Astrocyte of the hippocampus (primary cell): ENCODE data around the gene ACO2.
"Not testable (repeated sequence)": the region's sequence is repeated elsewhere in the genome, so short reads cannot be mapped to it uniquely, and the experiment has no call there.

Source experiments
- DNase-seq: peaks from one replicate; pipeline ENCODE4 v3.0.0; 2011; ENCODE audit warnings: low read depth, low spot score

Gene ACO2

DNA sequence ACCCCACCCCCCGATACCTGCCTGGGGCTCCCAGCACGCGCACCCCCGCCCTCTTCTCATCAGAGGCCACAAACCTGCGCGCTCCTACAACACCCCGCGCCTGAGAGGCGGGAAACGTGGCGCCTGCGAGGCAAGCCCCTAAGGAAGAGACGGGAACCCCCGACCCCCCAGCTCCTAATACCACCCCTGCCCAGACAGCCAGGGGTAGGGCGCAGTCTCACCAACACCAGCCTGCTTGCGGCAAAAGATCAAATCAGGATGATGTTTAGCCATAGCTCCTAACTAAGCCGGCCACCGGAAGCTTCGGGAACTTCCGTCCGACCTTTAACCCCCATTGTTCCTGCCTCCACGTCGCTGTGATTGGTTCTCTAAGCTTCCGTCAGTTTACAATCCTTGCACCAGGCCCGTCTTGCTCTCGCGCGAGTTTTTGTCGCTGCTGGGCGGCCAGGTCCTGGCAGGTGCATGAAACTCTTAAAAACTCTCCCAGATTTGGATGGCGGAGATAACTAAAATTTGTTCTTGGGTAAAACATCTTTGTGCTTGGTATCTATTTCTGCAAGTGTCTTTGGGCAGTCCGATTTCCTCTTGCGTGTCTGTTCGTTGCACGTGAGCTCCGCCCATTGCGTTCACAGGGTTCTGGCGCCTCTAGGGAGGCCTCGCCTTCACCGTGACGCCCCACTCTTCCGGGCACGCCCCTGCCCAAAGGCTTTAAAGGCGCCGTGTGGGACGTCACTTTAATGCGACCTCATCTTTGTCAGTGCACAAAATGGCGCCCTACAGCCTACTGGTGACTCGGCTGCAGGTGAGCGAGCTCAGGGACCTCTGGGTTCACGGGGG lies at the start of gene ACO2, which contains the start of gene PHF5A:
Gene ACO2, plus strand, starts transcription at position 737 of the 837 bp plus-strand sequence. Its CDS starts 30 bp downstream, at position 767.
Gene PHF5A, minus strand, starts transcription at position 312 of the 837 bp plus-strand sequence. Its CDS starts 39 bp downstream, at position 273.
- peak; percentile 99 for DNase-seq

DNA sequence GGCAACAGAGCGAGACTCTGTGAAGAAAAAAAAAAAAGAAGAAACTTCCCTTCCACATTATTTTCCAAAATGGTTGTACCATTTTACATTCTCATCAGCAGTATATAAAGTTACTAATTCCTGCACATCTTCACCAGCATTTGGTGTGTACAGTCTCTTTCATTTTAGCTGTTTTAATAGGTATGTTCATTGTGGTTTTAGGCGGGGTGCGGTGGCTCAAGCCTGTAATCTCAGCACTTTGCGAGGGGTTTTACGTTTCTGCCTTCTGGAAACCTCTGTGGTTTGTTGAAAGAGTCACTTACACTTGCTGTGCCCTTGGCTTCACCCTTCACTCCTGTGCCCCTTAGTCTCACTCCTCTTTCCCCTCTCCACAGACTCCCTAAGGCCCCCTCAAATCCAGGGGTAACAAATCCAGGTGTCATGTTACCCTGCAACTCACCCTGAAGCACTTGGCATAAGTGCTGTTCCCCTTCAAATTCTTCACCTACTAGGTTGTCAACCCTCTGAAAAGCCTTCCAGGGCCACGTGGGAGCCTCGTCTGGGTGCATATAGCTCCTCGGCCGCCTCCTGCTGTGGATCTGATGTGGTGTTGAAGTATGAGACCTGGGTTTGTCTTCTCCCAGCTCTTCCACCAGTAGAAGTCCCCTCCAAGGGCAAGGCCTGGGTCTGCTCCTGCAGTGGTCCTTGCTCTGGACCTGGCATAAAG lies 43.1 kb upstream of the ACO2 start:
- peak; percentile 19 for DNase-seq

DNA sequence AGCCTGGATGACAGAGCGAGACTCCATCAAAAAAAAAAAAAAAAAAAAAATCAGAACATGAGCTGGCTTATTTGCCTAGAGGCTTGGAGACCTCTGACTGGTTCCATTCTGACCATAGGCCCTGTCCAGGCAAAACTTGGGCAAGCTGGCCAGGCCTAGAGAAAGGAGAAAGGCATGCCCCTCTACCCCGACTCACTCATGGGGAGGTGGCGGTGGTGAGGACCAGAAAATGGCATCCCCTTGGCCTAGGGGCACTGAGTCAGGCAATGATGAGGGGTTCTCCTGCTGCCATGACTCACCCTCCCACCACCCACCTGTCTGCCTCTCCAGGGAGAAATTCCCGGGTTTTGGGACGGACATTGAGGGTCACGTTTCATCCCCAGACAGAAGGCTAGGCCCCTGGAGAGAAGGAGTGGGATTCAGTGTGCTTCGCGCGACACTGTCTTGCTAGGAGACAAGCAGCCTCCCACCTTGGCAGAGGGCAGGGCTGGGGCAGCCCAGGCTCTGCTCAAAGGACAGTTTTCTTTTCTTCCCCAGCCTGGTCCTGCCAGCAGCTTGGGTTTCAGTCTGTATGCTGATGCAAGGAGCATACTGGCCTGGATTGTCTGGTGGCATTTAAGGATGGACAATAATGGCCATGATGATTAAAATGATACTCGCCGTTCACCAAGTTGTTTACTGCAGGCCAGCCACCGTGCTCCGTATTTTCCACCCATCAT lies 39.5 kb upstream of the ACO2 start:
- DNase-seq: no peak

DNA sequence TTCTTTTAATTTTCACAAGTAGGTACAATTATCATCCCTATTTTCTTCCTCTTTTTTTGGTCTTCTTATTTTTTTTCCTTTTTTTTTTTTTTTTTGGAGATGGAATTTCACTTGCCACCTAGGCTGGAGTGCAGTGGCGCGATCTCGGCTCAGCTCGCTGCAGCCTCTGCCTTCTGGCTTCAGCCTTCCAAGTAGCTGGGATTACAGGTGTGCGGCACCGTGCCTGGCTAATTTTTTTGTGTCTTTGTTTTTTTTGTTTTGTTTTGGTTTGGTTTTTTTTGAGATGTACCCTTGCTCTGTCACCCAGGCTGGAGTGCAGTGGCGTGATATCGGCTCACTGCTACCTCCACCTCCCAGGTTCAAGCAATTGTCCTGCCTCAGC lies 39.0 kb upstream of the ACO2 start:
- no peak for DNase-seq

DNA sequence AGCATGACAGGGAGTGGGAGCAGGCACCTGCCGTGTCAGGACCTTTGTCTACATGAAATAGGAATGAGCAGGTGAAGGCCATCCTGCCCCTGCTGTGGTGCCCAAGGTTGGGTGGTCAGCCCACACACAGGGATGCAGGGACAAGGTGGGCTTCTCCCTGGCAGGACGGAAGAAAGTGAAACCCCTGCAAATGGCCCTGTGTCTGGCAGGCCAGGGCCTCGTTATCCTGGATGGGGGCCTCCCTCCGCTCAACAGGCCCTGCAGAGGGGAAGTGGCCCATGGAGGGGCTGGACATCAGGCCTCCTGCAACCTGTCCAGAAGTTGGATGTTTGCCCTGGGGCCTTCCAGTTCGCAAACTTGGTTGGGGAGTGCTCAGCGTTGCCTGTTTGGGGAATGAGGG lies 37.3 kb upstream of the ACO2 start:
- no peak for DNase-seq

DNA sequence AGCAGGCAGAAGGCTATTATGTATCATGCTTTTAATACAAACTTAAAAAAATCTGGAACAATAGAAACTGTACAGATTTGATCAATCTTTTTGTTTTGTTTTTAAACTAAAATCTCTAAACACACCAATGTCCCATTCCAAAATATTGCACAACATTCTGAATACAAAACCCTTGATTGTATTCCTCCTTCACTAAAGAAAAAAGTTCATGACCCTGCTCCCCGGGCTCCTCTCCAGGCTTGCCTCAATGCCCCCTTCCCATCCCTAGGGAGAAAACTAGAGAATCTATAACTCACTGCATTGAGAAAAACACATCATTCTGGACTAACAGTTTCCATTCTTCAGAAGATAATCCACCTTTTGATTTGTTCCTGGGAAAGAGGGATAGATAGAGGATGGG lies 35.4 kb upstream of the ACO2 start:
- DNase-seq: not testable (repeated sequence)

DNA sequence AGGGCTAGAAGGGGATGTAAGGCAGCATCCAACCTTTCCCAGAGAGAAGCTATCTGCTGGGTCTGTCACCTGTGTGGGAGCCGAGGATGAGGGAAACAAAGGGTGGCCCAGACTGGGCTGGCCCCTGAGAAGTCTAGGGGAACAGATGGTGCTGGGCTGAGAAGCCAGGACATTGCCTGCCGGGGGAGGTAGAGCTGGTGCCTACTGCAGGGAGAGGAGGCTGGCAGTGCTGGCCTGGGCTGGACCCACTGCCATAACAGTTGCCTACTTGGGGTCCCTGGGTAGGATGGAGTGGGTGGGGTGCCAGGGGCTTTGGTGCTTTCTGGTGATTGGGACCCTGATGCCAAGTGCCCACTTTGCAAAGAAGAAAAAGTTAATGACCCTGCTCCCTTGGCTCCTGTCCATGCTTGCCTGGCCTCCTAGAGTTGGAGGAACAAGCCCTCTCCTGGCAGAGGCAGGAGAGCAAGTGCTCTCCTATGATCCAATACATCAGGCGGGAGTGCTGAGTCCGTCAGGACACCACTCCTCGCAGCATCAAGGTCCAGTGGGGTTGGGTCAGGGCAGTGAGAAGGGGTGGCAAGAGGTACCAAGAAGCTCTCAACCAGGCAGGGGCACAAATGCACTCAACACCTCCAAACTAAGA lies 34.4 kb upstream of the ACO2 start:
- not testable (repeated sequence) for DNase-seq

DNA sequence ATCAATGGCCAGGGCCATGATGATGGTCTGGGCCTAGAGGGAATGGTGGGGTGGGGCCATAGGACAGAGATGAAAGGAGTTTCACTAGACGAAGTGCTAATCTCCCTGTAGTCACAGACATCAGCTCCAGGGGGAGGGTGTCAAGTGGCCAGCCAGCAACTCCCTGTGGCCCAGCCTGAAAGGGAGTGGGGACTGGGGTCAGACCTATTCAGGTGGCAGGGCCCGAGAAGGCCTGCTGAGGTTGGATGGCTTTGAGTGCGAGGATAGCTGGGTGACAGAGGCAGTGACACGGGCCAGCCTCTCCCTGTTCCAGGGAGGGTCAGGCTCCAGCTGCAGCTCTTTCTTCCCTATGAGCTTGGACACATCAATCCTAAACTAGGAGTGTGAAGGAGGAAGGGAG lies 33.4 kb upstream of the ACO2 start:
- no peak for DNase-seq

DNA sequence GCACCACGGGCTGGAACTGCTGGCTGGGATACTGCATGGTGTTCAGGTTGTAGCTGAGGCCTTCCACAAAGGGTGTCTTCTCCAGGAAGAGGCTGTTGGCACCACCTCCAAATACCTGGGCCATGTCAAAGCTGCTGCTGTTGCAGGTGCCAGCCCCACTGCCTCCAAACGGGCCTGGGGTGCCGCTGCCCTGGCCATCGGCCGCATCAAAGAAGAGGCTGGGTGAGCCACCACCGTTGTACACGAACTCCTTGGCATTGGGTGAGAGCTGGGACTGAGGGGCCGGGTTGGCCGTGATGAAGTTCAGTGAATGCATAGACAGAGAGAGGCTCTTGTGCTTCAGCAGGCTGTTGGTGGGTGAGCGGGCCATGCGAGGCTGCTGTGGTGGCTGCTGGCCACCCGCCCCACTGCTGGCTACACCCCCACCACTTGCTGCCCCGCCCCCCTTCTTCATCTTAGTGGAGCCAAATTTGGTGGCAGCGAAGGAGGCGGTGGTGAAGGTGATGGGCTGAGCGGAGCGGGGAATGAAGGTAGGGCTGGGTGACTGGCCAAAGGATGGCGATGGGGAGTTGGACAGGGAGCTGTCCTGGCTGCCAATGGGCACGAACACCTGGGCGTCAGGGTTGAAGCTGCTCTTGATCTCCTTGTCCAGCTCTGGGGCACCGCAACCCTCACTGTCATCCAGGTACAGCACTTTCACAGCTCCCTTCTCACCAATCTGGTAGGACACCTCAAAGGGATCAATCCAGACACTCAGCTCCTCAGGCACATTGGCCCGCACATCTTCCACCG lies 32.4 kb upstream of the ACO2 start:
- DNase-seq: no peak

DNA sequence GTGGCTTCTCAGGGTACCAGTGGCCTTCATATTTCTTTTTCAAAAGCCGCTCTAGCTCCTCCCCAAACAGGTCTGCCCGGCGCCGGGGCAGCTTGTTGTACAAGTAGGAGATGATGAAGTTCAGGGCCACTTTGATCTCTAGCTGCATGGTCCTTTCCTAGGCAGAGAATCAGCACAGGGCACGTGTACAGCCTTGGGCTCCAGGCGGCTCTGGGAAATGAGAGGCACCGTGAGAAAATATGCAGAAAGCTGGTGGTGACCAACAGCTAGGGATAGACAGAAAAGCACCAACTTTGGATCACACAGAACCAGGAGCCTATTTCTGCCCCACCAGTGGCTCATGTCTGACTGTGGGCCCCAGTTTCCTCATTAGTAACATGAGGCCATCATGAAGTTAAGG lies 31.7 kb upstream of the ACO2 start:
- DNase-seq: no peak

DNA sequence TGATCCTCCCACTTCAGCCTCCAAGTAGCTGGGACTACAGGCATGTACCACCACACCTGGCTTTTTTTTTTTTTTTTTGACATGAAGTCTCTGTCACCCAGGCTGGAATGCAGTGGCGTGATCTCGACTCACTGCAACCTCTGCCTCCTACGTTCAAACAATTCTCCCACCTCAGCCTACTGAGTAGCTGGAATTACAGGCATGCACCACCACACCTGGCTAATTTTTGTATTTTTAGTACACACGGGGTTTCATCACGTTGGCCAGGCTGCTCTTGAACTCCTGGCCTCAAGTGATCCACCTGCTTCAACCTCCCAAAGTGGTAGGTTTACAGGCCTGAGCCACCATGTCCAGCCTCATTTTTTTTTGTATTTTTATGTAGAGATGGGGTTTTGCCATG lies 28.4 kb upstream of the ACO2 start:
- DNase-seq: not testable (repeated sequence)

DNA sequence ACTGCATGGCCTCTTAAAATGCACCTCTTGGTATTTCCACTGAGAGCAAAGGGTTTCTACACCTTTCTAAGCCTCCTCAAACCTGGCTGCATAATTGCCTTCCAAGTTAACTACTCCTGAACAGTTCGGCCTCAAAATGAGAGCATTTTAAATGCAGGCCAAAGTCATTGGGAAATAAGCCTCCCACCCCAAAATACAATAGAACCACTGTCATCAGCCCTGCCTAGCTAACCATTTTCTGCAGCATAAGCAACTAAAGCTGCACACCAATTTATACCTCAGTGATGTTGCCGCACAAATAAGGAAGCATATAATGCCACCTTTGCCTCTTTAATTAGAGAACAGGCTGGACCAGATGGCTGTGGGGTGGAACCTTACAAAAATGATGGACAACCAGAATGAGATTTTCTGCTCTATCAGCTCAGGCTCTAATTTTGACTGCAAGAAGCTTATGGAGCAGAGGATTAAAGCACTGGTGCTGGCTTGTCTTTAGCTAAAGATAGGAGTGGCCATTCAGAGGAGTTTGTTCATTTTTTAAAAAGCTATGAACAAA lies 26.6 kb upstream of the ACO2 start:
- no peak for DNase-seq

DNA sequence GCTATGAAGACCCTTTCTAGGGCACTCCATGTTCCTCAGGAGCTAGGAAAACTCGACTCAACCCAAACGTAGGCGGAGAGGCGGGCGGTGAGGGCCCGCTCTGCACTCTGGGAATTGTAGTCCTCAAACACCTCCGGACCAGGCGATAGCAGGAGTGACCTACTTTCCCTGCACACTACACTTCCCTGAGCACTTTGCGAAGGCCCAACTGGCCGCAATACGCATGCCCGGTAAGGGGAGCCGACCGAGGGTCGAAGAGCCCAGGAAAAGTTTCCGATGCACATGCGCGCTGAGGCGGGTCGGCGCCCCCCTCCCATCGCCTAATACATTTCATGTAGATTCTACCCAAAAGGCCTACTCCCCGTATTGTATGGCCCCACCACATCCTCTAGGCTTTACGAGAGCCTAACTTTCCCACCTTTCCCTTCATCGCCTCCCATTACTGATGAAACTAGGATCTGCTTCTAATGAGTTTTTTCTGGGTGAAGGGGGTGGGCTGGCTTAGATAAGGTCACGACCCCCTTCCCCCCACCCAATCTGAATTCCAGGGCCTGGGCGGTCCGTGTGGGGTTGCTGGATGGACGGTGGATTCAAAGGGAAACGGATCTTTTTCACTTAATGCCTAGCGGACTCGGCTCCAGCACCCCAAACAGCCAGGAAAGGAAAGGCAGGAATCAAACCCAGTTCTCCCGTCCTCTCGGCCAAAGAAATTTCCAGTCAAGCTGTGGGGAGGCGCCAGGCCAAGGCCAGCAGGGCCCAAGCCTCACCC lies 24.4 kb upstream of the ACO2 start:
- peak; percentile 99 for DNase-seq

DNA sequence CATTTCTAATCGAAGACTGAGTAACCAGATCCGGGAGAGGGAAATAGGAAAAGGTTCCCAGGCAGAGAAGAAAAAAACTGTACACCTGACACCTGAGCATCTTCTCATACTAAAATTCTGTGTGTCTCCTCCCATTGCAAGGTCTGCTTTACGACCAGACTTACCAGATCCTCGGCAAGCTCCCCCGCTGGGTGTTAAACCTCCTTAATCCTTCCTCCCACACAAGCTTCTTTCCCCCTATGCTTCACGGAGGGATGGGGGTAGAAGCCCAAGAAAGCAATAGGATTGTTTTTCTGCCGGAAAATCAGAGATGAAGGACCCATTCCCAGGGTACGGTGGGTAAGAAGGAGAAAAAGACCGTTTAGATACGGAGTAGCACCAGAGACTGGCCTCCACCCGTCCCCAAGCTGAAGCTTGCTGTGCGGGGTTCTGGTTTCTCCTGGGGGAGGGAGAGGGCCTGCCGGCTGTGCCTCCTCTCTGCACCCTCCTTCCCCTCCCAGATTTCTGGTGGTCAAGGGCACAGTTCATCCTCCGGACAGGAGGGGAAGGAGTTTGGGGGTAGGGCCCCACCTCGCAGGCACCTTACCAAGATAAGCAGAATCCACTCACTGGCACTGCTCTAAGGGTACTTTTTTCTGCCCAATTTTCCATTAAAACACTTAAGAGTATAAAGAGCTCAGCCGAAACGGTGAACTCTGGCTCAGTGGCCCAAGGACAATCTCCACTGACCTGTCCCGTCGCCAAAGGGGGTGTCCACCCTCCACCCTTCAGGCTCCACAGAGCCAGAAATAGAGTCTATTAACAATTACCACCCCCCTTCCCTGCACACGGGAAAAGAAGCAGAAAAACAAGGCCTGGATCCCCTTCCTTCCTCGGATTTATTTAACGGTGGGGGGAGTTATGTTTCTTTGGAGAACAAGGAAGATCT lies 23.5 kb upstream of the ACO2 start:
- peak; percentile 33 for DNase-seq

DNA sequence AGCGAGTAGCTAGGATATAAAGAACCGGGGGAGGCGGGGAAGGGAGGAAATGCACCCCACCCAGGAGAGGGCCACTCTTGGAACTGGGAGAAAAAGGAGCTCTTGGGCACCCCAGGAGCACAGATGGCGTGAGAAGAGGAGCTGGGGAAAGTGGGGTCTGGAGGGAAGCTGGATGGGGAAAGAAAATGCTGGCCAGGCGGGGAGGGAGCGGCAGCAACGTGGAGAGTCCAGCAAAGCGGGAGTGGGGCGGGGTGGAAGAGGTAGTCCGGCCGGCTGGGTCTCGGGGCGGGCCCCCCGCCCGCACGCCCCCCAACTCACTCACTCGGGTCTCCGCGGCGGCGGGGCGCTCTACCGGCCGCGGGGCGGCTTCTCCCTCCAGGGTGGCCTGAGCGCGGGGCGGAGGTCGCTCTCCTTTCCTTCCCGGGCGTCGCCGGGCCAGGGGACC lies 22.8 kb upstream of the ACO2 start:
- DNase-seq: peak; percentile 44

DNA sequence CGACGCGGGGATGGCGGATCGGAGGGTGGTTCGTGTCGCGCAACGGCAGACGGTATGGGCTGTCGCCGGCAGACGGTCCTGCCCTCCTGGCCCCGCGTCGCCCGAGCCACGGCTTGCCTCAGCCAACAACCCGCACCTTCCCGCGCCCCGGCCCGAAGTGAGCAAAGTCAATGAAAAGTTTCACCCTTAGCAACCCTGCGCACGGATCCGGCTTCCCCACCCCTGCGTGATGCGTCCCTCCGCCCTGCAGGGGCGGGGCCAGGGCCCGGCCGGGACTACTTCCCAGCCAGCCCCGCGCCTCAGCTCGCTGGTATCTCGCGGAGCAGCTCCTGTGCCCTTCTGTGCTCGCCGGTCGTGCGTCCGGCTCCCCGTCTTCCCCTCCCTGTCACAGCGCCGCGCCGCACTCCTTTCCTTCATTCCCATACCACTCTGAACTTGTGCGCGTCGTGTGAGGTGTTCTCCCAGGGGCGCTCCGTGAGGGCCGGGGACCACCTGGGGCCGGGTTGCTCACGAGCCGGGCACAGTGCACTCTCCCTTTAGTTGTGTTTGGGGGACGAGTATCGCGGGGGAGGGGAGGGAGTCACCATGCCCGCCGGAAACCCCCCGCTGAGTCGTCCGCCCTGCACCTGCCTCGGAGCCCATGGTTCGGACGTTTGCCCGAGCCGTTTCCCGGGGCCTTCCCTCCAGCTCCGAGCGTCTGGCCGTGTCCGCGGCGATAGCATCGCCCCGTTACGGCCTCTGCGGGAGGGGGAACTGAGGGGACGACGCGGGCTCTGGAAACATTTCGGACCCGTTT lies 22.1 kb upstream of the ACO2 start, which contains the start of gene TOB2:
Gene TOB2, minus strand, starts transcription at position 163 of the 796 bp plus-strand sequence. CDS start 9,456 bp downstream, outside the sequence.
- DNase-seq: peak; percentile 97

DNA sequence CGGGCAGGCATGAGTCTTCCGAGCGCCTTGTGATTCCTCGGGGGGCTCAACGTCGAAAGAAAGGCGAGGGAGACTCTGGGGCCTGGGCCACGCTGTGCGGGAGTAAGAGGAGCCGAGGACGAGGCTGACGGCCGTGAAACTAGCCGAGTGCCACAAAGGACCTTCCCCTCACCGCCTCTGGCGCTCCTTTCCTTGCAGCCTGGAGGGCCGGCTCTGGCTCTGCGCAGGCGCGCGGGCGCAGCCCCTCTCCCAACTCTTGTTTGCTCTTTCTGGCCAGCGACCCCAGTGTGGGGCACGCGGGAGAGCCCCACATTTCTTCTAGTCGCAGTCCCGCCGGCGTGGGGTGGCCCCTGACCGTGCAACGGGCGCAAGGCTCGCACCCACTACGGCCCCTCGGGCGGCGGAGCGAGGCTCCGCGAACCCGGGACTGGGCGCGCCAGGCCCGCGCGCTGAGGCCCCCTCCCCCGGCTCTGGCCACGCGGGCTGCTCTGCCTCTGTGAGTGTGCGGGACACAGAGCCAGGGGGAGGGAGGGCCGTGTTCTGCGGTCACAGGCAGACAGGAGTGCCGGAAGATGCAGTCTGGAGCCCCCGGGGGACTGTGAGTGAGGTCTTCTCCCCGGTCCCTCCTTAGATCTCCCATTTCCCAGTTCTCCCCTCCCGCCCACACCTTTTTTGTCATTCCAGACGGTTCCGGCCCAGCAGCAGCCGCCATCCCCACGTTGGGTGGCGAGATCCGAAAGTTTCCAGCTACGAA lies 21.3 kb upstream of the ACO2 start:
- peak; percentile 84 for DNase-seq
